ENCODE data around the gene VPS13A.
A peak's percentile ranks its signal among the peaks of the same experiment; 100 is the strongest.

The VPS13A gene

DNA sequence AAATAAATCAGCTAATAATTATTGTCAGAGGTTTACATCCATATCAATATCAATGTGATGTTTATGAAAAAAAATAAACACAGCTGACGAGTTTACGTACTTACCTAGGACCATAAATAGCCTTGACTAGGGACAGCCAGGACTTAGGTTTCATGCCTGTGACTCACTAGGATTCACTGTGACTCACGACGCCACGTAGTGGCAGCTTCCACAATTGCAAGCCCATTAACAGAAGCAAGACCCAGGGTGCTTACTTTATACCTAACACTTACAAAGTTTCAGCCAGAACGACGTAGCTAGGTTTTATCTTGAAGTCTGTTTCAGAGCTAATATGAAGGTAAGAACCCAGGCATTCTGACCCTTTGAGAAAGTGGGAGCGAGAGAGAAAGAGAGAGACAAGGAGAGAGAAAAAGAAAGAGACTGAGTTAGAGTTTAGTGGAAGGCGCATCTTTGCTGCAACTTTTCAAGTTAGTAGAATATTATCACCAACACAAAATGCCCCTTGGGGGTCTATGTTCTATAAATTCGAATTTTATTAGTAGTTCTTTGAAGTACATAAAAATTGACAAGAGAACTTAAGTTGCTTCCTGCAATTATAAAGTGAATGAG lies 279.6 kb downstream of the VPS13A start:
- peak in 52 of 58 donors; percentile 6 to 85 (median 51) for DNase-seq

- peak in 44 of 58 donors; percentile 4 to 74 (median 38) for DNase-seq
Measured at GRCh38 chr9:77457916-77458592, 280.7 kb downstream of the VPS13A start.

DNA sequence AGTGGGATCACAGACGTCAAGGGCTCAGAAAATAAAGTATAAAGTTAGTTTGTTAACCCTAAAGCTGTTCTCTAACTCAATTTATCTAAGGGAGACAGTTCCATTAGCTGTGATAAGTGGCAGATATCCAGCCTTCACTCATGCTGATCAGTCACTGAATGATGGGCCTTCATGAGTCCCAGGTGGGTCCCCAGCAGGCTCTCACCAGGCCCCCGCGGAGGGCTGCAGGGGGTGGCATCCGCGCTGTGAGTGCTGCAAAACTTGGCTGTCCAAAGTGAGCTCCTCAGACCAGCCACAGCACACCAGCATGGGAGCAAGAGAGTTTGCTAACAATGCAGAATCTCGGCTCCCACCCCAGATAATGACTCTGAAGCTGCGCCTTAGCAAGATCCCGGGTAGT lies 283.6 kb downstream of the VPS13A start:
- DNase-seq: no peak

DNA sequence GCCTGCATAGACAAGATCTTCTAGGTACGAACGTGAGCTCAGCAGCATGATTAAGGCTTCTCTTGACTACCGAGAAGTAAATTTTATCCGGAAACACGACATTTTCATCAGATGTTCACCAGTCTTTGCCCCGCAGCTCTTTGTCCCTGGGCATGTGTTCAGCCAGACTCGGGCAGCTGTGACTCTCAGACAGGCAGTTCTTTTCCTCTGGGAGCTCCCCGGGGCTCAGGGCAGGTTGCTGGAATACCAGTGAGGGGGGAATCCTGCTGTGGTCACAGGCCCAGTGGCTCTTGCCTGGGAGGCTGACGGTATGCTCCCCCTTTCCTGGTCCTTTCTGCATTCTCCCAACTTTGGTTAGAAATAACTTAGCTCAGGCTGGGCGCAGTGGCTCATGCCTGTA lies 284.7 kb downstream of the VPS13A start:
- no peak for DNase-seq

- DNase-seq: no peak
Measured at GRCh38 chr9:77463151-77463550, 285.8 kb downstream of the VPS13A start.

- no peak for DNase-seq
Measured at GRCh38 chr9:77464661-77465060, 287.3 kb downstream of the VPS13A start.

GRCh38 chr9:77469515-77470231 lies 292.3 kb downstream of the VPS13A start:
- DNase-seq: no peak
